Astrocyte (in vitro differentiated cells and primary cell): Measurements from ENCODE around the gene EFNA5. TPM values are rescaled to one million over a fixed set of nuclear protein-coding genes. Genes with fewer than 3 reads are reported as not detected.
A peak's percentile ranks its signal among the peaks of the same experiment; 100 is the strongest.

Source experiments
- DNase-seq: peaks from one replicate; pipeline ENCODE4 v3.0.0-alpha.2; 2010; ENCODE audit warnings: low read depth
- FAIRE-seq: peaks from 2 replicates; lab custom pipeline; 2011; peaks lifted over from hg19 to GRCh38; lab: Jason Lieb, UNC
- H2AFZ ChIP-seq: 2 replicates; pipeline ENCODE4 v1.6.0; 2012; ENCODE audit warnings: low read depth, low read length, inconsistent platforms
- H3K27ac ChIP-seq: 2 replicates; pipeline ENCODE4 v1.5.1; 2011; ENCODE audit warnings: low read depth, low read length, inconsistent platforms
- H3K27me3 ChIP-seq: 2 replicates; pipeline ENCODE4 v1.6.0; 2011; ENCODE audit warnings: low read length, inconsistent platforms; ENCODE audit not compliant: insufficient read depth
- H3K36me3 ChIP-seq: 2 replicates; pipeline ENCODE4 v1.5.1; 2011; ENCODE audit warnings: low read length, inconsistent platforms; ENCODE audit not compliant: insufficient read depth
- H3K4me1 ChIP-seq: 2 replicates; pipeline ENCODE4 v1.5.1; 2011; ENCODE audit warnings: low read length, inconsistent platforms; ENCODE audit not compliant: insufficient read depth
- H3K4me2 ChIP-seq: 2 replicates; pipeline ENCODE4 v1.6.0; 2012; ENCODE audit warnings: low read length, inconsistent platforms
- H3K4me3 ChIP-seq: 2 replicates; pipeline ENCODE4 v1.5.1; 2011; ENCODE audit warnings: low read depth, mild to moderate bottlenecking, low read length, inconsistent platforms; ENCODE audit not compliant: insufficient read depth
- H3K79me2 ChIP-seq: 2 replicates; pipeline ENCODE4 v1.6.0; 2012; ENCODE audit warnings: mild to moderate bottlenecking, low read length, inconsistent platforms; ENCODE audit not compliant: insufficient read depth
- H3K9ac ChIP-seq: 2 replicates; pipeline ENCODE4 v1.6.0; 2012; ENCODE audit warnings: mild to moderate bottlenecking, low read length, inconsistent platforms
- H3K9me3 ChIP-seq: 2 replicates; pipeline ENCODE4 v1.5.1; 2012; ENCODE audit warnings: low read depth, mild to moderate bottlenecking, low read length, inconsistent platforms; ENCODE audit not compliant: insufficient read depth
- H4K20me1 ChIP-seq: 2 replicates; pipeline ENCODE4 v1.6.0; 2012; ENCODE audit warnings: low read length, inconsistent platforms; ENCODE audit not compliant: insufficient read depth
- H3K27ac Mint-ChIP-seq: one replicate; pipeline ENCODE4 v1.8.0; 2021; ENCODE audit warnings: mild to moderate bottlenecking, mixed read lengths; ENCODE audit not compliant: unreplicated experiment
- H3K27me3 Mint-ChIP-seq: one replicate; pipeline ENCODE4 v1.8.0; 2021; ENCODE audit warnings: low read depth, mixed read lengths; ENCODE audit not compliant: unreplicated experiment
- H3K36me3 Mint-ChIP-seq: one replicate; pipeline ENCODE4 v1.8.0; 2021; ENCODE audit warnings: low read depth, mixed read lengths; ENCODE audit not compliant: unreplicated experiment
- H3K4me1 Mint-ChIP-seq: one replicate; pipeline ENCODE4 v1.8.0; 2021; ENCODE audit warnings: low read depth, mixed read lengths; ENCODE audit not compliant: unreplicated experiment
- H3K4me3 Mint-ChIP-seq: one replicate; pipeline ENCODE4 v1.8.0; 2021; ENCODE audit warnings: mild to moderate bottlenecking, moderate library complexity, mixed read lengths; ENCODE audit not compliant: unreplicated experiment
- H3K9me3 Mint-ChIP-seq: one replicate; pipeline ENCODE4 v1.8.0; 2021; ENCODE audit warnings: mild to moderate bottlenecking, mixed read lengths; ENCODE audit not compliant: unreplicated experiment
- CTCF ChIP-seq: IDR thresholded peaks from 2 replicates; pipeline ENCODE4 v1.5.1; 2011; ENCODE audit warnings: low read depth, mild to moderate bottlenecking, inconsistent platforms, low read length, moderate library complexity; ENCODE audit not compliant: insufficient read depth
- EZH2 ChIP-seq: IDR thresholded peaks from 2 replicates; pipeline ENCODE4 v1.6.1; 2012; ENCODE audit warnings: mild to moderate bottlenecking, low read length, inconsistent platforms; ENCODE audit not compliant: insufficient read depth
- total RNA-seq: library from RNA; stranded (reverse); gene quantifications from 2 replicates; pipeline ENCODE4 v1.2.1, GENCODE V29; 2021

The EFNA5 gene
- total RNA-seq, 1 donor from 2014 or later, result 59.3 TPM

GRCh38 chr5:107474361-107474715, 196.4 kb downstream of the EFNA5 start:
- H3K4me1 ChIP-seq, result peaks cover 8% of the 10 kb centered on the region
- Mint-ChIP-seq H3K4me3 (no peak overlapping the region), H3K9me3 (peaks cover 2% of the 10 kb centered on the region), H3K36me3 (peaks cover 2% of the 10 kb centered on the region), H3K27me3 (no peaks in the 10 kb centered on the region), H3K4me1 (peaks cover 46% of the 10 kb centered on the region), H3K27ac (peak overlapping the region; percentile 2)
- no peak overlapping the region for H3K9ac ChIP-seq
- H3K4me3 ChIP-seq, result no peak overlapping the region
- H3K79me2 ChIP-seq, result no peaks in the 10 kb centered on the region
- FAIRE-seq, result no peak
- no peak overlapping the region for H3K27ac ChIP-seq
- no peaks in the 10 kb centered on the region for H3K27me3 ChIP-seq
- H3K4me2 ChIP-seq, result no peak overlapping the region
- no peak for DNase-seq
- no peaks in the 10 kb centered on the region for H3K9me3 ChIP-seq
- no peaks in the 10 kb centered on the region for H3K36me3 ChIP-seq
- no peaks in the 10 kb centered on the region for H4K20me1 ChIP-seq
- TF ChIP-seq EZH2, result no peak
- no peak for TF ChIP-seq CTCF
- no peak overlapping the region for H2AFZ ChIP-seq

- no peak overlapping the region for H3K4me2 ChIP-seq
- no peaks in the 10 kb centered on the region for H4K20me1 ChIP-seq
- Mint-ChIP-seq H3K4me3 (no peak overlapping the region), H3K4me1 (peaks cover 60% of the 10 kb centered on the region), H3K36me3 (peaks cover 2% of the 10 kb centered on the region), H3K27me3 (no peaks in the 10 kb centered on the region), H3K27ac (peak overlapping the region; percentile 50), H3K9me3 (peaks cover 2% of the 10 kb centered on the region)
- FAIRE-seq (no peak), DNase-seq (no peak)
- no peaks in the 10 kb centered on the region for H3K27me3 ChIP-seq
- no peak overlapping the region for H3K9ac ChIP-seq
- no peak for TF ChIP-seq EZH2
- no peak overlapping the region for H3K27ac ChIP-seq
- H3K4me1 ChIP-seq, result peaks cover 18% of the 10 kb centered on the region
- no peak overlapping the region for H3K4me3 ChIP-seq
- H3K36me3 ChIP-seq, result no peaks in the 10 kb centered on the region
- no peaks in the 10 kb centered on the region for H3K9me3 ChIP-seq
- H2AFZ ChIP-seq, result no peak overlapping the region
- no peaks in the 10 kb centered on the region for H3K79me2 ChIP-seq
Observed at GRCh38 chr5:107472620-107473064, 198.1 kb downstream of the EFNA5 start.

GRCh38 chr5:107470295-107470582, 200.5 kb downstream of the EFNA5 start:
- peaks cover 30% of the 10 kb centered on the region for H3K4me1 ChIP-seq
- H3K27ac ChIP-seq, result peak overlapping the region; percentile 80
- H3K9me3 ChIP-seq, result no peaks in the 10 kb centered on the region
- no peak overlapping the region for H2AFZ ChIP-seq
- no peaks in the 10 kb centered on the region for H3K27me3 ChIP-seq
- H3K36me3 ChIP-seq, result no peaks in the 10 kb centered on the region
- peak overlapping the region; percentile 77 for H3K4me2 ChIP-seq
- H4K20me1 ChIP-seq, result no peaks in the 10 kb centered on the region
- peaks cover 2% of the 10 kb centered on the region for H3K36me3 Mint-ChIP-seq
- H3K27ac Mint-ChIP-seq, result peak overlapping the region; percentile 97
- H3K9me3 Mint-ChIP-seq, result peaks cover 2% of the 10 kb centered on the region
- no peak overlapping the region for H3K4me3 Mint-ChIP-seq
- peak; percentile 77 for DNase-seq
- peak overlapping the region; percentile 31 for H3K4me3 ChIP-seq
- peak overlapping the region; percentile 49 for H3K9ac ChIP-seq
- peaks cover 76% of the 10 kb centered on the region for H3K4me1 Mint-ChIP-seq
- H3K27me3 Mint-ChIP-seq, result no peaks in the 10 kb centered on the region
- no peaks in the 10 kb centered on the region for H3K79me2 ChIP-seq
- no peak for TF ChIP-seq CTCF
- TF ChIP-seq EZH2, result no peak
- FAIRE-seq, result peak; percentile 45
